D721Med (cell line): ENCODE results near the gene PWP1.
A peak's percentile ranks its signal among the peaks of the same experiment; 100 is the strongest.
"Not testable (repeated sequence)": the region's sequence is repeated elsewhere in the genome, so short reads cannot be mapped to it uniquely, and the experiment has no call there.

Experiments
- DNase-seq: peaks from one replicate; pipeline ENCODE4 v3.0.0; 2011; ENCODE audit warnings: low spot score; ENCODE audit not compliant: insufficient read length
- FAIRE-seq: peaks from 2 replicates; lab custom pipeline; 2011; peaks lifted over from hg19 to GRCh38; lab: Jason Lieb, UNC
- TF ChIP-seq, protein P1 (sequence below): IDR thresholded peaks from 2 replicates; pipeline ENCODE4 v1.5.1; 2012; ENCODE audit warnings: mild to moderate bottlenecking, control low read depth; ENCODE audit not compliant: insufficient read depth; ENCODE audit errors: missing control alignments

The PWP1 gene

DNA sequence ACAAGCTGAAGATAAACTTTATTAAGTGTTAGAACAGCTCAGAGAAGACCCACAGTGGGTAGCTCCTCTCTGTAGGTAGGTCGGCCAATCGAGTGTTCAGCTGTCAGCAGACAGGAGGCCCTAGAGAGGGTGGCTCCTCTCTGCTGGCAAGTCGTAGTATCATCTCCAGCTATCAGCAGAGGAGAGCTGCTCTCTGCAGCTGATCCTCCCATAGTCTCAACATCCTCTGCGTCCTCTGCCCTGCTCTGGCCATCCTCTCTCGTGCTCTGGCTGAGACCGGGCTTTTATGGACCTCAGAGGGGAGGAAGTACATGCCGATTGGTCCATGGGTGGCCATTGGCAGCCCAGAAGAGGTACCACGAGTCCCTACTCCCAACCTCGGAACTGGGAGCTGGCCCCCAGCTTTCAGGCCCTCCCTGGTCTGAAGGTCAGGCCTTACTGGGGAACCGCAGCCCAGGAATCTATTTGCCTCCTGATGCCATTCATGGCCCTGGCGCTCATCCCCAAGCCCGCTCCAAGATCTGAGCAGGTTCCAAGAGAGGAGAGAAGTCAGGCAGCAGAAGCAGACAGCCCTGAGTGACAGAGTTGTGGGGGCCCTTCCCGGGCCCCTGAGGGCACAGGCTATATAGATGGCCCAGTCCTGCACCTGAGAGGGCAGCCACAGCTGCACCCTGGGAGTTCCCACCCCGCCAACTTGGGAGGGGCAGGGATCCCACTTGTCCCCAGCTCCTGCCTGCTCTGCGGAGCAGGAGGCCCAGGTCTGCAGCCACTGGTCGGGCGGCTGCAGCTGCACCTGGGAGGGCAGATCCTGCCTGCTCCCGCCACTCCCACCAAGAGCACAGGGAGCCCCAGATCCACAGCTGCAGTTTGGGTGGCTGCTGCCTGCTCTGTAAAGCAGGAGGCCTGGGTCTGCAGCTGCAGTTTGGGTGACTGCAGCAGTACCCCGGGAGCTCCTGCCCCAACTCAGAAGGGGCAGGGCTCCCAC, 3.5 kb upstream of the PWP1 start:
- TF ChIP-seq, protein P1, sequence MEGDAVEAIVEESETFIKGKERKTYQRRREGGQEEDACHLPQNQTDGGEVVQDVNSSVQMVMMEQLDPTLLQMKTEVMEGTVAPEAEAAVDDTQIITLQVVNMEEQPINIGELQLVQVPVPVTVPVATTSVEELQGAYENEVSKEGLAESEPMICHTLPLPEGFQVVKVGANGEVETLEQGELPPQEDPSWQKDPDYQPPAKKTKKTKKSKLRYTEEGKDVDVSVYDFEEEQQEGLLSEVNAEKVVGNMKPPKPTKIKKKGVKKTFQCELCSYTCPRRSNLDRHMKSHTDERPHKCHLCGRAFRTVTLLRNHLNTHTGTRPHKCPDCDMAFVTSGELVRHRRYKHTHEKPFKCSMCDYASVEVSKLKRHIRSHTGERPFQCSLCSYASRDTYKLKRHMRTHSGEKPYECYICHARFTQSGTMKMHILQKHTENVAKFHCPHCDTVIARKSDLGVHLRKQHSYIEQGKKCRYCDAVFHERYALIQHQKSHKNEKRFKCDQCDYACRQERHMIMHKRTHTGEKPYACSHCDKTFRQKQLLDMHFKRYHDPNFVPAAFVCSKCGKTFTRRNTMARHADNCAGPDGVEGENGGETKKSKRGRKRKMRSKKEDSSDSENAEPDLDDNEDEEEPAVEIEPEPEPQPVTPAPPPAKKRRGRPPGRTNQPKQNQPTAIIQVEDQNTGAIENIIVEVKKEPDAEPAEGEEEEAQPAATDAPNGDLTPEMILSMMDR: no peak
- no peak for DNase-seq
- no peak for FAIRE-seq

DNA sequence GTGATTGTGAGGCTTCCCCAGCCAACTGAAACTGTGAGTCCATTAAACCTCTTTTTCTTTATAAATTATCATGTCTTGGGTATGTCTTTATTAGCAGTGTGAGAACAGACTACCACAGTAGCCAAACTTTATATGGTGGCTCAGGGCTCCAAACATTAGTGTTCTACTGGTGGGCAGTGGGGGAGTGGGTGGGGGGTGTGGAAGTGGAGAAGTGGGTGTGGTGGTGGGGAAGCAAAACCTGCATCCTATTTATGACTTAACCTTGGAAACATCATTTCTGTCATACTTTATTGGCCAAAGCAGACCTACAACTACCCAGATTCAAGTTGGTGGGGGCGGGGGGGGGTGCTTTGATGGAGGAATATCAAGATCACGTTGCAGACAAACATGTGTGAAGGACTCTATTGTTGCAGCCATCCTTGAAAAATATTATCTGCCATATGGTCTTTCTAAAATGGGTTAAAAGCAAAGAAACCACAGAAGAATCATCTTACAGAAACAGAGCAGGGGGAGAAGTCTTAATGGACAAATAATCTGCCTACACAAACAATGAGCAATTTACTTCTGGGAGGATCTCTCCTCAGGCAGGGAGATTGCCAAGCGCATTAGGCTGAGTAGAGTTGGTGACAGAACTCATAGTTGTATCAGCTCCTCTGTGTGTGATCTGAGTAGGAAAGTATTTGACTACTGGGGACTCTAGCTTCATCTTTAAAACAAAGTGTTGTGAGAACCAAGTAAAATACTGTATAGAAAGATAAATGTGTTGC, 1.4 kb upstream of the PWP1 start:
- DNase-seq (no peak), FAIRE-seq (no peak)
- TF ChIP-seq, protein P1: no peak

DNA sequence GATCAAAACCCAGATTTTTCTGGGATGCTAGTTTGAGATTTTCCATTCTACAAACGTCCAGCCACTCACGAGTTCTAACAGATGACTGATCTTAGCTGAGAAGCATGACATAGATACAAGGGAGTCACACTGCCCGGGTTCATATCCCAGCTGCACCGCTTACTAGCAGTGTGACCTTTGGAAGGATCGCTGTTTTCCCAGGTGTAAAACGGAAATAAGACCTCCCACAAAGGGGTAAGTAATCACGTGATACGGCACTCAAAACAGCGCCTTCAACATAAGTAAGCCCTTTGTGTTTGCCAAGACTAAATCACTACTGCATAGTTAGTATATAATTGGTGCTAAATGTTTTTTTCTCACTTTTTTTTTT, 624 bp upstream of the PWP1 start:
- DNase-seq (no peak), FAIRE-seq (no peak)
- TF ChIP-seq, protein P1: no peak

DNA sequence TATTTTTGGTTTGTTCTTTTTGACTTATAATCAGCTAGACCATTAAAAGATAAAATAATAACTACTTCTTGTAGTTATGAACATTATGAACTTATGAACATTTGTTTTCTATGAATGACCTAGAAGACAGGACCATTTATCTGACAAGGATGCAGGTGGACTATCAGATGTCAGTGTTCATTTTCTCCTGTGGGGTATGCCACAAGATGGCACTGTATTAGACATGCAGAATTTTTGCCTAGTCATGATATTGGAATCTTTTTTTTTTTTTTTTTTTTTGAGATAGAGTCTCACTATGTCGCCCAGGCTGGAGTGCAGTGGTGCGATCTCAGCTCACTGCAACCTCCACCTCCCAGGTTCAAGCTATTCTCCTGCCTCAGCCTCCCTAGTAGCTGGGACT, 10.2 kb downstream of the PWP1 start:
- not testable (repeated sequence) for DNase-seq, FAIRE-seq
- TF ChIP-seq, protein P1: peak; percentile 10

DNA sequence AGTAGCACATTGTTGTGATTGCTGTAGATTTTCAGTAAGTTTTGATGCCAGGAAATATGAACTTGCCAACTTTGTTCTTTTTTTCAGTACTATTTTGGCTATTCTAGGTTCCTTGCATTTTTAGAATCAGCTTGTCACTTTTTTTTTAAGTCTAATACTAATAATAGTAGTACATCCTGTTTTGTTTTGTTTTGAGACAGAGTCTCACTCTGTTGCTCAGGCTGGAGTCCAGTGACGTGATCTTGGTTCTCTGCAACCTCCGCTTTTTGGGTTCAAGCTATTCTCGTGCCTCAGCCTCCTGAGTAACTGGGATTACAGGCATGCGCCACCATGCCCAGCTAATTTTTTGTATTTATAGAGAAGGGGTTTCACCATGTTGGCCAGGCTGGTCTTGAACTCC, 16.5 kb downstream of the PWP1 start:
- TF ChIP-seq, protein P1: no peak
- DNase-seq (no peak), FAIRE-seq (no peak)

DNA sequence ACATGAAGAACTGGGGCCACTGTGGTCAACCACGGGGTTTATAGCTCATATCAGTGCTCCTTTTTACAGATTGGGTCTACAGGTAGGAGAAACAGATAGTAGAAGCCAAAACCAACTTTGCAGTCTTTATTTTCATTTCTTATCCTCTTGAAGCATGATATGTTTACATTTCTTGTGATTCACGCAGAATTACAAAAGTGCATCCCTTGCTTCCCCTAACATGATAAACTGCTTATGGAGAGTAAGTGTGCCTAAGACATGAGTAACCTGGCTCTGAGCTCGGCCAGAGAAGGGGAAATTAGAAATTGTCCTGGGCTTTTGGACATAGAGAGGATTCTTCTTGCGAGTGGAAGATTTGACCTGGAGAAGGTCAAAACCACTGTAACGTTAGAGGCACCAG, 18.4 kb downstream of the PWP1 start:
- FAIRE-seq (no peak), DNase-seq (no peak)
- TF ChIP-seq, protein P1: no peak

DNA sequence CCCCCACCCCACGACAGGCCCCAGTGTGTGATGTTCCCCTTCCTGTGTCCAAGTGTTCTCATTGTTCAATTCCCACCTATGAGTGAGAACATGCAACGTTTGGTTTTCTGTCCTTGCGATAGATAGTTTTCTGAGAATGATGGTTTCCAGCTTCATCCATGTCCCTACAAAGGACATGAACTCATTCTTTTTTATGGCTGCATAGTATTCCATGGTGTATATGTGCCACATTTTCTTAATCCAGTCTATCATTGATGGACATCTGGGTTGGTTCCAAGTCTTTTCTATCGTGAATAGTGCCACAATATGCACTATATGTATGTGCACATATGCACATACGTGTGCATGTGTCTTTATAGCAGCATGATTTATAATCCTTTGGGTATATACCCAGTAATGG, 19.9 kb downstream of the PWP1 start:
- not testable (repeated sequence) for DNase-seq, FAIRE-seq
